Stimulated activated CD4-positive, alpha-beta T cell treated with anti-CD3 and anti-CD28 coated beads, Interleukin-12 subunit alpha, Interleukin-12 subunit beta, amount 100 ng/mL, for 24 hours (primary cell): Measurements from ENCODE around the gene TMEM9.

Source experiments
- DNase-seq, 2 experiments: peaks; one replicate each; pipeline ENCODE4 v3.0.0-alpha.2; 2020; ENCODE audit warnings: low read depth in 2 of 2

TMEM9 gene

GRCh38 chr1:201127755-201128455, 26.4 kb downstream of the TMEM9 start:
- DNase-seq = no peak

GRCh38 chr1:201126832-201127754, 27.2 kb downstream of the TMEM9 start, which contains the start of gene ASCL5:
Gene ASCL5 (minus strand): TSS chr1:201127184. CDS start chr1:201115372, 11,812 bp downstream.
- DNase-seq = no peak

GRCh38 chr1:201126463-201126831, 27.8 kb downstream of the TMEM9 start:
- no peak for DNase-seq

- no peak for DNase-seq
Observed at GRCh38 chr1:201125800-201126199, 28.5 kb downstream of the TMEM9 start.

GRCh38 chr1:201125019-201125418, 29.3 kb downstream of the TMEM9 start:
- no peak for DNase-seq

- DNase-seq = no peak
Observed at GRCh38 chr1:201123866-201124265, 30.4 kb downstream of the TMEM9 start.

- no peak for DNase-seq
Observed at GRCh38 chr1:201122321-201122957, 31.8 kb downstream of the TMEM9 start.

- DNase-seq = peak; percentile 14 to 48
Observed at GRCh38 chr1:201119206-201120197, 34.8 kb downstream of the TMEM9 start.

GRCh38 chr1:201116091-201116490, 38.2 kb downstream of the TMEM9 start:
- no peak for DNase-seq

GRCh38 chr1:201115390-201115937, 38.8 kb downstream of the TMEM9 start:
- no peak for DNase-seq

GRCh38 chr1:201114245-201115131, 39.8 kb downstream of the TMEM9 start:
- peak; percentile 65 to 79 for DNase-seq

GRCh38 chr1:201113451-201114244, 40.6 kb downstream of the TMEM9 start:
- no peak for DNase-seq

GRCh38 chr1:201112926-201113325, 41.3 kb downstream of the TMEM9 start:
- no peak for DNase-seq

- DNase-seq = no peak
Observed at GRCh38 chr1:201112173-201112731, 42.0 kb downstream of the TMEM9 start, which contains the start of gene CACNA1S. Gene CACNA1S (minus strand): TSS chr1:201112426. CDS start chr1:201112339, 87 bp downstream.

GRCh38 chr1:201111672-201112071, 42.6 kb downstream of the TMEM9 start:
- DNase-seq = no peak

GRCh38 chr1:201111156-201111555, 43.1 kb downstream of the TMEM9 start:
- no peak for DNase-seq

- no peak for DNase-seq
Observed at GRCh38 chr1:201110616-201111015, 43.7 kb downstream of the TMEM9 start.

GRCh38 chr1:201110138-201110537, 44.1 kb downstream of the TMEM9 start:
- no peak for DNase-seq
